HL-60 (cell line): ENCODE results near the gene TNIP1.

Experiments
- GABPA ChIP-seq: IDR thresholded peaks from 2 replicates; pipeline ENCODE4 v1.6.1; 2012; ENCODE audit warnings: low read depth
- POLR2AphosphoS5 ChIP-seq: IDR thresholded peaks from 2 replicates; pipeline ENCODE4 v1.6.1; 2012; ENCODE audit warnings: low read depth
- TF ChIP-seq, protein P1 (sequence below): IDR thresholded peaks from one replicate; pipeline ENCODE4 v1.5.1; 2011; ENCODE audit warnings: low read length, control low read depth, inconsistent platforms; ENCODE audit not compliant: insufficient read depth
- TF ChIP-seq, protein P2 (sequence below): IDR thresholded peaks from 2 replicates; pipeline ENCODE4 v1.6.1; 2012; ENCODE audit warnings: low read depth; ENCODE audit not compliant: insufficient replicate concordance

DNA sequence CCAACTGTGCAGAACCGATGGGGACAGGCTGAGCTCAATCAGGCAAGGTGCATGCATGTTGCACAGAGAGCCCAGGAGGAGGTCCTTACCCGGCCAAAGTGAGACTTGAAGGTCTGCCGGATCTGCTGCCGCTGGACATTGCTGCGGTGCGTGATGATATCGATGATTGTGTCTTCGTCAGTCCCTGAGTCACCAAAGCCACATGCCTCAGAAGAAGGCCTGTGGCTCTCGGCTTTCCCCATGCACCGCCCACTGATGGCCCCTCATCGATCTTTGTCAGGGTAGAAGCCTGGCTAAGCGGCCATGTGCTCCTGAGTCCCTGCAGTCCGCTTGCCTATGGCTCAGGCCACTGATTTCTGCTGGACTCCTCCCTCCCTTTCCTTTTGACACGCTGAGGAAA is 42.0 kb upstream of the TNIP1 start:
- TF ChIP-seq GABPA (no peak), POLR2AphosphoS5 (no peak)
- TF ChIP-seq, protein P1, sequence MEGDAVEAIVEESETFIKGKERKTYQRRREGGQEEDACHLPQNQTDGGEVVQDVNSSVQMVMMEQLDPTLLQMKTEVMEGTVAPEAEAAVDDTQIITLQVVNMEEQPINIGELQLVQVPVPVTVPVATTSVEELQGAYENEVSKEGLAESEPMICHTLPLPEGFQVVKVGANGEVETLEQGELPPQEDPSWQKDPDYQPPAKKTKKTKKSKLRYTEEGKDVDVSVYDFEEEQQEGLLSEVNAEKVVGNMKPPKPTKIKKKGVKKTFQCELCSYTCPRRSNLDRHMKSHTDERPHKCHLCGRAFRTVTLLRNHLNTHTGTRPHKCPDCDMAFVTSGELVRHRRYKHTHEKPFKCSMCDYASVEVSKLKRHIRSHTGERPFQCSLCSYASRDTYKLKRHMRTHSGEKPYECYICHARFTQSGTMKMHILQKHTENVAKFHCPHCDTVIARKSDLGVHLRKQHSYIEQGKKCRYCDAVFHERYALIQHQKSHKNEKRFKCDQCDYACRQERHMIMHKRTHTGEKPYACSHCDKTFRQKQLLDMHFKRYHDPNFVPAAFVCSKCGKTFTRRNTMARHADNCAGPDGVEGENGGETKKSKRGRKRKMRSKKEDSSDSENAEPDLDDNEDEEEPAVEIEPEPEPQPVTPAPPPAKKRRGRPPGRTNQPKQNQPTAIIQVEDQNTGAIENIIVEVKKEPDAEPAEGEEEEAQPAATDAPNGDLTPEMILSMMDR = no peak
- TF ChIP-seq, protein P2, sequence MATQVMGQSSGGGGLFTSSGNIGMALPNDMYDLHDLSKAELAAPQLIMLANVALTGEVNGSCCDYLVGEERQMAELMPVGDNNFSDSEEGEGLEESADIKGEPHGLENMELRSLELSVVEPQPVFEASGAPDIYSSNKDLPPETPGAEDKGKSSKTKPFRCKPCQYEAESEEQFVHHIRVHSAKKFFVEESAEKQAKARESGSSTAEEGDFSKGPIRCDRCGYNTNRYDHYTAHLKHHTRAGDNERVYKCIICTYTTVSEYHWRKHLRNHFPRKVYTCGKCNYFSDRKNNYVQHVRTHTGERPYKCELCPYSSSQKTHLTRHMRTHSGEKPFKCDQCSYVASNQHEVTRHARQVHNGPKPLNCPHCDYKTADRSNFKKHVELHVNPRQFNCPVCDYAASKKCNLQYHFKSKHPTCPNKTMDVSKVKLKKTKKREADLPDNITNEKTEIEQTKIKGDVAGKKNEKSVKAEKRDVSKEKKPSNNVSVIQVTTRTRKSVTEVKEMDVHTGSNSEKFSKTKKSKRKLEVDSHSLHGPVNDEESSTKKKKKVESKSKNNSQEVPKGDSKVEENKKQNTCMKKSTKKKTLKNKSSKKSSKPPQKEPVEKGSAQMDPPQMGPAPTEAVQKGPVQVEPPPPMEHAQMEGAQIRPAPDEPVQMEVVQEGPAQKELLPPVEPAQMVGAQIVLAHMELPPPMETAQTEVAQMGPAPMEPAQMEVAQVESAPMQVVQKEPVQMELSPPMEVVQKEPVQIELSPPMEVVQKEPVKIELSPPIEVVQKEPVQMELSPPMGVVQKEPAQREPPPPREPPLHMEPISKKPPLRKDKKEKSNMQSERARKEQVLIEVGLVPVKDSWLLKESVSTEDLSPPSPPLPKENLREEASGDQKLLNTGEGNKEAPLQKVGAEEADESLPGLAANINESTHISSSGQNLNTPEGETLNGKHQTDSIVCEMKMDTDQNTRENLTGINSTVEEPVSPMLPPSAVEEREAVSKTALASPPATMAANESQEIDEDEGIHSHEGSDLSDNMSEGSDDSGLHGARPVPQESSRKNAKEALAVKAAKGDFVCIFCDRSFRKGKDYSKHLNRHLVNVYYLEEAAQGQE = no peak
